ENCODE data around the gene LRP1-AS.

LRP1-AS gene

GRCh38 chr12:57133013-57133569 lies 14.3 kb downstream of the LRP1-AS start:
- no peaks in the 10 kb centered on the region for H3K27me3 ChIP-seq (ENCODE audit: control insufficient read depth in 1 of 2, insufficient read depth in 2 of 2, low read length in 2 of 2)
- peak overlapping the region; percentile 9 for H3K9ac ChIP-seq (ENCODE audit: low read length)
- peak overlapping the region; percentile 41 for H3K27ac ChIP-seq (ENCODE audit: low read depth, low read length)
- peaks cover 71% of the 10 kb centered on the region for H3K4me1 ChIP-seq (ENCODE audit: insufficient read depth, low read length)
- no peaks in the 10 kb centered on the region for H3K9me3 ChIP-seq (ENCODE audit: low read length)
- H3K4me3 ChIP-seq (ENCODE audit: low read depth in 1 of 2, low read length in 2 of 2) = peak overlapping the region in 1 of 2 donors; percentile 76
- H3K36me3 ChIP-seq (ENCODE audit: insufficient read depth, low read length) = peaks cover 6% of the 10 kb centered on the region

- no peaks in the 10 kb centered on the region for H3K27me3 ChIP-seq (ENCODE audit: control insufficient read depth in 1 of 2, insufficient read depth in 2 of 2, low read length in 2 of 2)
- peaks cover 6% of the 10 kb centered on the region for H3K36me3 ChIP-seq (ENCODE audit: insufficient read depth, low read length)
Measured at GRCh38 chr12:57131896-57132744, 15.3 kb downstream of the LRP1-AS start.

GRCh38 chr12:57130941-57131340 lies 16.5 kb downstream of the LRP1-AS start:
- peak overlapping the region; percentile 9 for H3K9ac ChIP-seq (ENCODE audit: low read length)
- no peaks in the 10 kb centered on the region for H3K9me3 ChIP-seq (ENCODE audit: low read length)
- H3K36me3 ChIP-seq (ENCODE audit: insufficient read depth, low read length) = peaks cover 6% of the 10 kb centered on the region
- peaks cover 66% of the 10 kb centered on the region for H3K4me1 ChIP-seq (ENCODE audit: insufficient read depth, low read length)
- H3K4me3 ChIP-seq (ENCODE audit: low read depth in 1 of 2, low read length in 2 of 2) = peak overlapping the region in 1 of 2 donors; percentile 76
- H3K27ac ChIP-seq (ENCODE audit: low read depth, low read length) = peak overlapping the region; percentile 92
- no peaks in the 10 kb centered on the region for H3K27me3 ChIP-seq (ENCODE audit: control insufficient read depth in 1 of 2, insufficient read depth in 2 of 2, low read length in 2 of 2)

More at GRCh38 chr12:57131896-57132744, 15.3 kb downstream of the LRP1-AS start:
- Histone ChIP-seq H3K4me3 (ENCODE audit: low read depth in 1 of 2, low read length in 2 of 2) (peak overlapping the region in 1 of 2 donors; percentile 76), H3K9me3 (ENCODE audit: low read length) (no peaks in the 10 kb centered on the region), H3K4me1 (ENCODE audit: insufficient read depth, low read length) (peaks cover 66% of the 10 kb centered on the region), H3K27ac (ENCODE audit: low read depth, low read length) (peak overlapping the region; percentile 41), H3K9ac (ENCODE audit: low read length) (peak overlapping the region; percentile 9)

GRCh38 chr12:57129889-57130288 lies 17.5 kb downstream of the LRP1-AS start:
- peak overlapping the region; percentile 74 for H3K9ac ChIP-seq (ENCODE audit: low read length)
- no peaks in the 10 kb centered on the region for H3K9me3 ChIP-seq (ENCODE audit: low read length)
- peak overlapping the region; percentile 69 to 76 for H3K4me3 ChIP-seq (ENCODE audit: low read depth in 1 of 2, low read length in 2 of 2)
- H3K36me3 ChIP-seq (ENCODE audit: insufficient read depth, low read length) = peaks cover 6% of the 10 kb centered on the region
- H3K27me3 ChIP-seq (ENCODE audit: control insufficient read depth in 1 of 2, insufficient read depth in 2 of 2, low read length in 2 of 2) = no peaks in the 10 kb centered on the region
- peaks cover 56% of the 10 kb centered on the region for H3K4me1 ChIP-seq (ENCODE audit: insufficient read depth, low read length)
- H3K27ac ChIP-seq (ENCODE audit: low read depth, low read length) = peak overlapping the region; percentile 92

GRCh38 chr12:57129321-57129842 lies 18.0 kb downstream of the LRP1-AS start:
- Histone ChIP-seq H3K27ac (ENCODE audit: low read depth, low read length) (peak overlapping the region; percentile 92), H3K9me3 (ENCODE audit: low read length) (no peaks in the 10 kb centered on the region), H3K4me1 (ENCODE audit: insufficient read depth, low read length) (peaks cover 55% of the 10 kb centered on the region), H3K9ac (ENCODE audit: low read length) (peak overlapping the region; percentile 74), H3K27me3 (ENCODE audit: control insufficient read depth in 1 of 2, insufficient read depth in 2 of 2, low read length in 2 of 2) (no peaks in the 10 kb centered on the region), H3K4me3 (ENCODE audit: low read depth in 1 of 2, low read length in 2 of 2) (peak overlapping the region; percentile 69 to 76), H3K36me3 (ENCODE audit: insufficient read depth, low read length) (peaks cover 6% of the 10 kb centered on the region)

GRCh38 chr12:57128519-57129247 lies 18.7 kb downstream of the LRP1-AS start:
- no peaks in the 10 kb centered on the region for H3K9me3 ChIP-seq (ENCODE audit: low read length)
- peaks cover 48% of the 10 kb centered on the region for H3K4me1 ChIP-seq (ENCODE audit: insufficient read depth, low read length)
- H3K4me3 ChIP-seq (ENCODE audit: low read depth in 1 of 2, low read length in 2 of 2) = peak overlapping the region; percentile 69 to 76
- H3K27me3 ChIP-seq (ENCODE audit: control insufficient read depth in 1 of 2, insufficient read depth in 2 of 2, low read length in 2 of 2) = no peaks in the 10 kb centered on the region
- H3K27ac ChIP-seq (ENCODE audit: low read depth, low read length) = peak overlapping the region; percentile 98
- H3K36me3 ChIP-seq (ENCODE audit: insufficient read depth, low read length) = peaks cover 6% of the 10 kb centered on the region
- no peak overlapping the region for H3K9ac ChIP-seq (ENCODE audit: low read length)

- Histone ChIP-seq H3K4me3 (ENCODE audit: low read depth in 1 of 2, low read length in 2 of 2) (peak within 1 kb of the TSS; percentile 69 to 84), H3K36me3 (ENCODE audit: insufficient read depth, low read length) (peaks cover 6% of the 10 kb centered on the region), H3K9ac (ENCODE audit: low read length) (peak within 1 kb of the TSS; percentile 82), H3K27me3 (ENCODE audit: control insufficient read depth in 1 of 2, insufficient read depth in 2 of 2, low read length in 2 of 2) (no peaks in the 10 kb centered on the region), H3K27ac (ENCODE audit: low read depth, low read length) (peak within 1 kb of the TSS; percentile 98), H3K4me1 (ENCODE audit: insufficient read depth, low read length) (peaks cover 42% of the 10 kb centered on the region), H3K9me3 (ENCODE audit: low read length) (no peaks in the 10 kb centered on the region)
Measured at GRCh38 chr12:57127726-57128518, 19.5 kb downstream of the LRP1-AS start, which contains the start of gene LRP1. LRP1 (plus strand) TSS chr12:57128483; CDS start chr12:57128965, 482 bp downstream.

GRCh38 chr12:57127101-57127725 lies 20.2 kb downstream of the LRP1-AS start:
- Histone ChIP-seq H3K4me1 (ENCODE audit: insufficient read depth, low read length) (peaks cover 35% of the 10 kb centered on the region), H3K9ac (ENCODE audit: low read length) (peak overlapping the region; percentile 82), H3K27ac (ENCODE audit: low read depth, low read length) (peak overlapping the region; percentile 98)

GRCh38 chr12:57126561-57126960 lies 20.9 kb downstream of the LRP1-AS start:
- H3K36me3 ChIP-seq (ENCODE audit: insufficient read depth, low read length) = peaks cover 1% of the 10 kb centered on the region
- H3K9me3 ChIP-seq (ENCODE audit: low read length) = no peaks in the 10 kb centered on the region
- peaks cover 28% of the 10 kb centered on the region for H3K4me1 ChIP-seq (ENCODE audit: insufficient read depth, low read length)
- H3K9ac ChIP-seq (ENCODE audit: low read length) = peak overlapping the region; percentile 82
- peak overlapping the region; percentile 19 for H3K27ac ChIP-seq (ENCODE audit: low read depth, low read length)
- peak overlapping the region in 1 of 2 donors; percentile 84 for H3K4me3 ChIP-seq (ENCODE audit: low read depth in 1 of 2, low read length in 2 of 2)
- no peaks in the 10 kb centered on the region for H3K27me3 ChIP-seq (ENCODE audit: control insufficient read depth in 1 of 2, insufficient read depth in 2 of 2, low read length in 2 of 2)

More at GRCh38 chr12:57127101-57127725, 20.2 kb downstream of the LRP1-AS start:
- H3K27me3 ChIP-seq (ENCODE audit: control insufficient read depth in 1 of 2, insufficient read depth in 2 of 2, low read length in 2 of 2) = no peaks in the 10 kb centered on the region
- H3K36me3 ChIP-seq (ENCODE audit: insufficient read depth, low read length) = peaks cover 6% of the 10 kb centered on the region
- peak overlapping the region; percentile 69 to 84 for H3K4me3 ChIP-seq (ENCODE audit: low read depth in 1 of 2, low read length in 2 of 2)
- no peaks in the 10 kb centered on the region for H3K9me3 ChIP-seq (ENCODE audit: low read length)

GRCh38 chr12:57126061-57126460 lies 21.4 kb downstream of the LRP1-AS start:
- Histone ChIP-seq H3K36me3 (ENCODE audit: insufficient read depth, low read length) (no peaks in the 10 kb centered on the region), H3K27ac (ENCODE audit: low read depth, low read length) (no peak overlapping the region), H3K9ac (ENCODE audit: low read length) (no peak overlapping the region), H3K9me3 (ENCODE audit: low read length) (no peaks in the 10 kb centered on the region), H3K27me3 (ENCODE audit: control insufficient read depth in 1 of 2, insufficient read depth in 2 of 2, low read length in 2 of 2) (no peaks in the 10 kb centered on the region), H3K4me1 (ENCODE audit: insufficient read depth, low read length) (peaks cover 23% of the 10 kb centered on the region), H3K4me3 (ENCODE audit: low read depth in 1 of 2, low read length in 2 of 2) (no peak overlapping the region)
